ENCODE measurements around the gene ENOX1.
"Not testable (repeated sequence)": the region's sequence is repeated elsewhere in the genome, so short reads cannot be mapped to it uniquely, and the experiment has no call there.

DNA sequence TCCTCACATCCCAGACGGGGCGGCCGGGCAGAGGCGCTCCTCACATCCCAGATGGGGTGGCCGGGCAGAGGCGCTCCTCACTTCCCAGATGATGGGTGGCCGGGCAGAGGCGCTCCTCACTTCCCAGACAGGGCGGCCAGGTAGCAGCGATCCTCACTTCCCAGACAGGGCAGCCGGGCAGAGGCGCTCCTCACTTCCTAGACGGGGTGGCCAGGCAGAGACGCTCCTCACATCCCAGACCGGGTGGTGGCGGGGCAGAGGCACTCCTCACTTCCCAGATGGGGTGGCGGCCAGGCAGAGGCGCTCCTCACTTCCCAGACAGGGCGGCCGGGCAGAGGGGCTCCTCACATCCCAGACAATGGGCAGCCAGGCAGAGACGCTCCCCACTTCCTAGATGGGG, 370.4 kb downstream of the ENOX1 start:
- not testable (repeated sequence) for TF ChIP-seq POLR2A (IDR thresholded peaks at IDR 0.05; ENCODE audit: control extremely low read depth in 1 of 2, low read depth in 2 of 2, low read length in 2 of 2); POLR2AphosphoS5 (IDR thresholded peaks at IDR 0.05; ENCODE audit: low read depth, low read length)
- TF ChIP-seq, protein P1, sequence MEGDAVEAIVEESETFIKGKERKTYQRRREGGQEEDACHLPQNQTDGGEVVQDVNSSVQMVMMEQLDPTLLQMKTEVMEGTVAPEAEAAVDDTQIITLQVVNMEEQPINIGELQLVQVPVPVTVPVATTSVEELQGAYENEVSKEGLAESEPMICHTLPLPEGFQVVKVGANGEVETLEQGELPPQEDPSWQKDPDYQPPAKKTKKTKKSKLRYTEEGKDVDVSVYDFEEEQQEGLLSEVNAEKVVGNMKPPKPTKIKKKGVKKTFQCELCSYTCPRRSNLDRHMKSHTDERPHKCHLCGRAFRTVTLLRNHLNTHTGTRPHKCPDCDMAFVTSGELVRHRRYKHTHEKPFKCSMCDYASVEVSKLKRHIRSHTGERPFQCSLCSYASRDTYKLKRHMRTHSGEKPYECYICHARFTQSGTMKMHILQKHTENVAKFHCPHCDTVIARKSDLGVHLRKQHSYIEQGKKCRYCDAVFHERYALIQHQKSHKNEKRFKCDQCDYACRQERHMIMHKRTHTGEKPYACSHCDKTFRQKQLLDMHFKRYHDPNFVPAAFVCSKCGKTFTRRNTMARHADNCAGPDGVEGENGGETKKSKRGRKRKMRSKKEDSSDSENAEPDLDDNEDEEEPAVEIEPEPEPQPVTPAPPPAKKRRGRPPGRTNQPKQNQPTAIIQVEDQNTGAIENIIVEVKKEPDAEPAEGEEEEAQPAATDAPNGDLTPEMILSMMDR (IDR thresholded peaks at IDR 0.05; ENCODE audit: control extremely low read depth in 1 of 3, insufficient read depth in 1 of 3, low read depth in 1 of 3, low read length in 3 of 3) = not testable (repeated sequence)

All from H1 (cell line).